Posterior vena cava (tissue), 2 donors: ENCODE results near the gene DNAH6. TPM values are rescaled to one million over a fixed set of nuclear protein-coding genes. Genes with fewer than 3 reads are reported as not detected.

Experiments
- DNase-seq: peaks from one replicate; pipeline ENCODE4 v3.0.0-alpha.2; 2020; ENCODE audit warnings: low spot score
- intact Hi-C, 2 donors: fragments of 100-400 bp; cut with DNase I; formaldehyde crosslinking; loops; one replicate each; pipeline versions ENCODE4 v1.14.1 to v1.14.2; 2022 to 2023
- total RNA-seq, 2 donors: library from RNA; stranded (reverse); fragmentation: NEBNext Ultra II Directional; extraction: Animal tissue kit (Norgen Biotek cat#: 25700); gene quantifications; one replicate each; pipeline ENCODE4 v1.2.1, GENCODE V29; 2021
- donor health status: DM: yes; HTN: yes; CAD: no.
- donor health status: DM: yes; HTN: yes; CAD: no.

The DNAH6 gene
- total RNA-seq, 2 donors from 2014 or later = 0.24 to 0.46 TPM

DNA sequence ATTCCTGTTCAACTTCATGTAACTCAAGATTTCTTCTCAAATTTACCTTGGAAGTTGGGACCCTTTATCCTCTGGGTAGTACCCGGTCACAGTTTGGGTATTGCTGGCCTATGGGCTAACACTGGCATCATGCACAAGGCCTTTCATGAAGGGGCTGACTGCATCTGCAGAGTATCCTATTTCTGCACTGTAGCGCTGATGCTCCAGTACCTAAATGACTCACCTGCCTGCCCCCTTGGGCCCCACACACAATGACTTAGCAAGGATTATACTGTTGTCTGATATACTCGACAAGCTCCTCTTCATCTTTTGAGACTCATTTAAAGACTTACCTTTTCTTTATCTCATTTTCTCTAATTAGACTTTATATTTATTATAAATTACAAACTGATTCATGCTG, 39.9 kb downstream of the DNAH6 start:
- intact Hi-C loops = no loop called here
- DNase-seq = no peak

DNA sequence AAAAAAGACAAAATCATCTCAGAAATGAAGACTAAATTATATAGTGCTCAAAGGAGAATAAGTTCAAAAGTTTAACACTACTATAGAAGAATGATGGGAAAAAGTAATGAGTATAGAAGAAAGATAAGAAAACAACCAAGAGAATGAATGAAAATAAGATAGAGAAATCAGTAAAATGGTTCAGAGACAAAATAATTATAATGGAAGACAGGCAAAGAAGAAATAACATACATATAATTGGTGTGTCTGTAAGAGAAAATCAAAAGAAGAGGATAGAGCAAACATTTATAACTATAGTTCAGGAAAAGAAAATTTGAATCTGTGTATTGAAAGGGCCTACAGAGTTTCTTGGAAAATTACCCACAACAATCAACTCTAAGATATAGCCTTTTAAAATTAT, 43.5 kb downstream of the DNAH6 start:
- no peak for DNase-seq
- intact Hi-C loops = no loop called here

DNA sequence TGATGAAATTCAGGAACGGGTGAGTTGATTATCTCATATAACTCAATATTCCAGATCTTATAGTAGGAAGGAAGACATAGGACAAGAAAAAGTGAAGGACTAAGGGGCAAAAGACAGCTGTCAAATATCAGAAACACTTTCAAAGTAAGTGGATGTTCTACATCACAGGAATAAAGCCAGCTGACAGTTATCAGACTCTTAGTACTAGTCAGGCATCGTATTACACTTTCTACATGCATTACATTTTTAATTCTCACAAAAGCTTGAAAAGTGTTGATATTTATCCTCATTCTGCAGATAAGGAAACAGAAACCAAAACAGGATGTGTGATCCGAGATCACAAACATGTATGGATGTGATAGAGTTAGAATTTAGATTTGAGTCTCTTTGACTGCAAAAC, 63.4 kb downstream of the DNAH6 start:
- intact Hi-C loops = no loop called here
- DNase-seq = no peak

DNA sequence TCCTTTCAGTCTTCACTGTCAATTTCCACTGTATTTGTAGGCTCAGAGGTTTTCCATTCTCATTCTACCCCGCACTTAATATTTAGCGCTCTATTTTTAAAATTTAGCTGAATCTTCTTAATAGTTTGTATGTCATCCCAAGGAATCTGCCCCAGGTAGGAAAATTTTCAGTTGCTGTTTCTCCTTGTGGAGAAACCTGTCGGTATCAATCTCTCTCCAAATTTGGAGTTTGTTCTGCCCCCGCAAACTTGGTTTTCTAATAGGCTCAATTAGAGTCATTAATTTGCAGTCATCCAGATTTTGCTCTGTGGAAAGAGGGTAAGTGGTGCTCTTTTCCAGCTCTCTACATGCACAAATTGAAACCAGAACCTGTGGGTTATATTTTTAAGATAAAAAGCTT, 87.6 kb downstream of the DNAH6 start:
- intact Hi-C loops = no loop called here
- no peak for DNase-seq

DNA sequence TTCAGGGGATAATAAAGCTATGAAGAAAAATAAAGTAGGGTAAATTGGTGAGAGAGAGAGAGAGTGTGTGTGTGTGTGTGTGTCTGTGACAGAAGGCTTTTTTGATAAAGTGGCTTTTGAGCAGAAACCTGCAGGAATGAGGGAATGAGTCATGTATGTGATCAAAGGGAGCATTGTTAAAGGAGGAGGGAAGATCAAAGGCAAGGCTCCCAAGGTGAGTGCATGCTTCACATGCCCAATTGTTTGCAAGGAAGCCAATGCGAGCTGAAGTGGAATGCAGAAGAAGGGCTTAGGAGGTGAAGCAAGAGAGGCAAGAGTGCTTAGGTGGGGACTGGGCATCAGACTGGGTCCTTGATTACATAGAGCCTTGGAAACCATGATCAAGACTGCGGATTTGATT, 96.8 kb downstream of the DNAH6 start:
- intact Hi-C loops = no loop called here

DNA sequence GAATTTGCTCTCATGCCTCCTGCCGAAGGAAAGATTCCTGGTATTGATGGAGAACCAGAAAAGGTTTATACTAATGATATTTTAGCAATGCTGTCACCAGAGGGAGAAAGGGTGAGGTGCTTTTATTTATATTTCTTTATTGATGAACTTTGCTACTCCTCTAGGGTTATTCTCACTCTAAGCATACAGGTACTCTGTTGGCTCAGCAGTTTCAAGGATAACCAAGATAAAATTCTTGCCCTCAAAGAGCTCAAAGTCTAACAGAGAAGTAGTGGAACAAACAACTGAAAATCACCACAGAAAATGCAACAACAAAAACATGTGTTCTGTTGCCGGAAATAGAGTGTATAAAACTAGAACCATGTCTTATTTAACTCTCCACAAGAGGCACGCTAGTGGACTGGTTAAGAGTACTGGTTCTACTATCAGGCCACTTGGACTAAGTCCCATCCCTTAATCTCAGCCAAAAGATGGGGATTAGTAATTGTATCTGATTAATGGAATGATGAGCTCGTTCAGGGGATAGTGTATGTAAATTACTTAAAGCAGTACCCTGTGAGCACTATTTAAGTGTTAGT, 103.6 kb downstream of the DNAH6 start:
- intact Hi-C loops = no loop called here
- no peak for DNase-seq

More for the DNA sequence above, 96.8 kb downstream of the DNAH6 start:
- DNase-seq = no peak

DNA sequence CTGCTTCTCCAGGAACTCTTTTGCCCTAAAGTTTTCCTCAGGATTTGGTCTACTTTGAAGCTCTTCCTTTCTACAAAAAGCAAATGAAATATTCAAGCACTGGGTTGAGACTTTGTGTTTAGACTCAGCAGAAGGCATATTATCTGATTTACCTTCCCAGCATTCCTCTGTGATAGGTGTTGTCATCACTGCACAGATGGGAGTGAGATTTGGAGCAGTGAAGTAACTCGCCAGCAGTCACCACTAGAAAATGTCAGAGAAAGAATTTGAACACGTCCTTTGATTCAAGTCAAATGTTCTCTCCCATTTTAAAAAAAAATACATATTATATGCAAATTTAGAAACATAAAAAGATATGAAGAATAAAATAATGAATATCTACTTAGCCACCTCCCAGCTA, 112.2 kb downstream of the DNAH6 start:
- DNase-seq = no peak
- intact Hi-C loops = no loop called here

DNA sequence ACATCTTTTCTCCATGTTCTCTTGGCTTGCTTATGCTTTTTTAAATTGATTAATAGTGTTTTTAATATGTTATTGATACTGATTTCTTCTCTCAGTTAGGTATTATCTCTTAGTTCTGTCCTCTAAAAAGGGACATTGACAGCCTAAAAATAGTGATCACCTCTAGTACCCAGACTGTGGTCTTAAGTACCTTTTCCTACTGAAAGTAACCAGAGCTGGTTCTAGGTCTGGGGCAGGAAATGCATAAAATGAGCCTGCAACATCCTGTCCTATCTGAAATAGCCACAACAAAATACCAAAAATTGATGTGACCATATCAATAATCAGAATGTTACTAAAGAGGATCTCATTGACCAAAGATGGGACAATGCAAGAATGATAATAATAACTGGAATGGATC, 113.3 kb downstream of the DNAH6 start:
- DNase-seq = no peak
- intact Hi-C loops = no loop called here

DNA sequence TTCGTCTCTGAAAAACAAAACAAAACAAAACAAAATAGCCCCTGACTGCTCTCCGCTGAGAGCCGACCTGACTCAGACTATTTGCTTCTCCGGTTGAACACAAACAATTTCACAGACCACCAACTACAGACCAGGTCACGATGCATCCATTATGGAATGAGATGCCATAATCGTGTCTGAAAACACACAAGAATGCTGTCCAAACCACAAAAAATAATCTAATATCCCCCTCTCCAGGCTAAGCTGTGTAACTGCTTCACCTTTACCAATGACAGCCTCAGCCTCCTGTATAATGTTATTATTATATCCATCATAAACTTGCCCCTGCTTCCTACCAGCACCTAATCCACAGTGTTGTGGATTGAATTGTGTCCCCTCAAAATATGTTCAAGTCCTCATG, 114.7 kb downstream of the DNAH6 start:
- intact Hi-C loops = no loop called here

DNA sequence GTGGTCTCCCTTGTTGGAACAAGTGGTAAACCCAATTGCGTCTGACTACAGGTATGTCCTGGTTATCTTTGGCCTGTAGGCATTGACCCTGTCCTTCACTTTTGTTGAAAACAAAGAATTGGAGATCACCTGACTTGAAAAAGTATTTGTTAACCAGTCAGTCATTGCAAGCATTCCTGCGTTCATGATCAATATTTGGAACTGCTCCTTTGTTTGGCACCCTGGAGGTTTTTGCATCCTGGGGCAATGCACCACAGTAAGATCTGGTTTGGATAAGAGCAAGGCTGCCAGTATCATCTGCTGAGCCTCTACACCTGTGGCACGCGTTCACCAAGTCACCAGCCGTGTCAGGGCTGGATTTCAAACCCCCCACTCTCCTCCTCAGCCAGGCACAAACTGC, 115.7 kb downstream of the DNAH6 start:
- DNase-seq = no peak
- intact Hi-C loops = no loop called here

More for the DNA sequence above, 114.7 kb downstream of the DNAH6 start:
- no peak for DNase-seq

DNA sequence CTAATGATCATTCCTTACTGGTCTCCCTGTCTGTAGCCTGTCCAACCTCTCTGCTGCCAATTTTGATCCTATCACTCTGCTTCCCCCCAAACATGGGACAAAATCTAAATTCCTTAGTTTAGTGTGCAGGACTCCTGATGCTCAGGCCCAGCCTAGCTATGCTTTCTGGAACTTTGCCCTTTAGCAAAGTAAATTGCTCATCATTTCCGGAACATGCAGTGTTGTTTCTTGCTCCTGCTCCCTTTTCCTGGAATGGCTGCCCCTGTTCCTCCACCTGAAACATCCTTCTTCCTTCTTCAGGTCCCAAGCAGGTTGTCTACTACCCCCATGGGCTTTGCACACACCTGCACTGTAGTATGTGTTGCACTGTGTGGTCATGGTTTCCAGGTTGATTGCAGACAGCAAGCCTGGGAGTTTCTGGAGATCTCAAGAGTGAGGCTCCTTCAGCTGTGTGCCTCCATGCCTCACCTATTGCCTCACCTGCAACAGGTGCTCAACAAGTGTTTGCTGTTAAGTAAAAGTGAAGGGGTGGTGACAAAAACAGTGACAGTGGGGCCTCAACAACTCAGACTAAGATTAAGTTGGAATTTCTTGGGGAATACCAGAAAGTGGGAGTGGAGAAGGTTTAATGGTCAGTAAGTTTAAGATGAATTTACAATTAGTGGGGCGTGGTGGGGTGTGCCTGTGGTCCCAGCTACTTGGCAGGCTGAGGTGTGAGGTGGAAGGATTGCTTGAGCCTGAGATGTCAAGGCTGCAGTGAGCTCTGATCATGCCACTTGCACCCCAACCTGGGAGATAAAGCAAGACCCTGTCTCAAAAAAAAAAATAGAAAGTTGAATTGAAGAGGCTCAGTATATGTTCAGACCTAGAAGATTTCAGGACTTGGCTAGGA, 120.0 kb downstream of the DNAH6 start:
- DNase-seq = no peak
- intact Hi-C loops = no loop called here

DNA sequence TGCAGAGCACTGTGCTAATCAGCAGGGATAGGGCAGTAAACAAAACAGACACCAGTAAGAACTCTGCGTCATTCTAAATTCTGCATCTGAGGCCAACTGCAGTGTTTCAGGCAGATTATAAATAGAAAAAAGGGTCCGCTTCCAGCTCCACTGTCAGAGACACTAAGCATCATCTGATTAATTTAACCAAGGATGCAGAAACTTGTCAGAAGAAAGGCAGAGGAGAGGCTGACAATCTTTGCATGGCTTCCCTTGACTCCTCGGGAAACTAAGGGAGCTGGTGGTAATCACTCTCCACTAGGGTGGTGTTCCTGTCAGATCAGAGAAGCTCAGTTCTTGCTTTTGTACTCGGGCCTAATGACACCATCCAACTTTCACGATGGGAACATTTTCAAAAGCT, 123.5 kb downstream of the DNAH6 start:
- no peak for DNase-seq
- intact Hi-C loops = no loop called here

DNA sequence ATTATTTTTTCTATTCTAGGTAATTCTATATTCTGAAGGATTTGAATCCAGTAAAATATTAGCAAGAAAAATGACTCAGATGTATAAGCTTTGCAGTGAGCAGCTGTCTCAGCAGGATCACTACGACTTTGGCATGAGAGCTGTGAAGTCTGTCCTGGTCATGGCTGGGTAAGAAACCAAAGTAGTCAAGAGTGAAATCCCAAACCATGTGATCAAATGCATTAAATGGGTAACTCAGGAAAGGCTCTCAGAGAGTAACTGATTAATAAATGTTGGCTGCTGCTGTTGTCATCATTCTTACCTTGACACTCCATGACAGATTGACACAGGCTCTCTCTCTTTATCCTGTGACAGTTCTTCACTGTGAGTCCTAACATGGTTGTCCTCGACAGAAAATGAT, 124.1 kb downstream of the DNAH6 start:
- no peak for DNase-seq
- intact Hi-C loops = no loop called here

DNA sequence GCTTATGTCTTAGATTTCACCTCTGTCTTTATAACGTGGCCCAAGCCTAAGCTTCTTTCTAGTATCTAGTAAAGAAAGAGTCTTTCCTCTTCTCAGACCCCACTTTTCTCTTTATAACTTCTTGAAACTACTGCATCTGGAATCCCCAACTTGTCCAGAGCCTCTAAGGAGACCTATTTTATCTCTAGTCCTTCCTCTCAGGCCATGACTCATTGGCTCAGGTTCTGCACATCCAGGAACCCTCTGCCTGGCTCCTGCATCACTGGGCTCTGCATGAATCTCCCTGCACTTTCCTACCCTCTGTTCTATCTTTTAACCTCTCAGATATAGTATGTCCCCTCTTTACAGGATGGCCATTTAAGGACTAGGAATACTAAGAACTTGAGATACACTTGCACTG, 124.7 kb downstream of the DNAH6 start:
- intact Hi-C loops = no loop called here
- DNase-seq = no peak

DNA sequence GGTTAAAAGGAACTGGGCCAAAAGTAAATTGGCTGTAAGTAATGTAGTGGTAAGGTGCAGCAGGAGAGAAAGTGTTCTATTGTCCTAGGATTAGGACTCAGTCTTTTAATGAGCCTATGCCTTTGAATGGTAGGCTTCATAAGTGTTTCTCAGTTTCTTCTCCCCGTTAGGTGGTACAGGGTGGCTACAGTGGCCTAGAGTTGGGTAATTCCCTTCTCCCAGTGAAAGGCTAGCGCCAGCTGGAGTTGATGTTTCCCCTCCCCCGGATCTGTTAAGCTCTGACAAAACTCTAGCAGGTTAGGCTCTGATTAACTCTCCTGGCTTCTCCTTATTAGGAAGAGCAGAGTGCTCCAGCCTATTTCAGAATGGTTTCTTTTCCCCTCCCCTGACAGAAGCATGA, 127.7 kb downstream of the DNAH6 start:
- DNase-seq = no peak
- intact Hi-C loops = no loop called here

DNA sequence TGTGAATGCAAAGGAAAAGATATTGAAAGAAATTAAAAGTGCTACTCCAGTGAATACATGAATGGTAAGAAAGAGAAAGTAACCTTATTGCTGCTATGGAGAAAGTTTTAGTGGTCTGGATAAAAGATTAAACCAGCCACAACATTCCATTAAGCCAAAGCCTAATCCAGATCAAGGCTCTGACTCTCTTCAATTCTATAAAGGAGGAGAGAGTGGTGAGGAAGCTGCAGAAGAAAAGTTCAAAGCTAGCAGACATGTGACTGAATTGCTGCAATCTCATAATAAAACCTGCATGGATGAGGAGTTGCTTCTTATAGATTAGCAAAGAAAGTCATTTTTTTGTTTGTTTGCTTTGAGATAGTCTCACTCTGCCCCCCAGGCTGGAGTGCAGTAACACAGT, 130.2 kb downstream of the DNAH6 start:
- intact Hi-C loops = no loop called here
- no peak for DNase-seq

DNA sequence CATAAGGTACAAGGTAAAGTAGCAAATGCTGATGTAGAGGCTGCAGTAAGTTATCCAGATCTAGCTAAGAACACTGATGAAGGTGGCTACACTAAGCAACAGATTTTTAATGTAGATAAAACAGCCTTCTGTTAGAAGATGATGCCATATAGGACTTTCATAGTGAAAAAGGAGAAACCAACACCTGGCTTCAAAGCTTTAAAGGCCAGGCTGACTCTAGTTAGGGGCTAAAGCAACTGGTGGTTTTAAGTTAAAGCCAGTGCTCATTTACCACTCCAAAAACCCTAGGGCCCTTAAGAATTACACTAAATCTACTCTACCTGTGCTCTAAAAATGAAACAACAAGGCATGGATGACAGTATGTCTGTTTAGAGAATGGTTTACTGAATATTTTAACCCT, 131.0 kb downstream of the DNAH6 start:
- DNase-seq = no peak
- intact Hi-C loops = no loop called here

DNA sequence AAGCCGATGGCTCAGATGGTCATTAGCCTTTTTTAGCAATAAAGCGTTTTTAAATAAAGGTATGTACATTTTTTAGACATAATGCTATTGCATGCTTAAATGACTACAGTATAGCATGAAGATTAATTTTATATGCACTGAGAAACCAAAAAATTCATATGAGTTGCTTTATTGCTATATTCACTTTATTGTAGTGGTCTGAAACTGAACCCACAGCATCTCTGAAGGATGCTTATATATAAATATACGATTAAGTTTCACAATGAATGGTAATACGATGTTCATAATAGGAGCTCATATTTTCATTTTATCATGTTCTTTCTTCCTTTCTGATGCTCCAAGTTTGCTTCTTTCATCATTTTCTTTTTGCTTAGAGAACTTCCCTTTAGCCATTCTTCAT, 132.8 kb downstream of the DNAH6 start:
- intact Hi-C loops = no loop called here
- no peak for DNase-seq

DNA sequence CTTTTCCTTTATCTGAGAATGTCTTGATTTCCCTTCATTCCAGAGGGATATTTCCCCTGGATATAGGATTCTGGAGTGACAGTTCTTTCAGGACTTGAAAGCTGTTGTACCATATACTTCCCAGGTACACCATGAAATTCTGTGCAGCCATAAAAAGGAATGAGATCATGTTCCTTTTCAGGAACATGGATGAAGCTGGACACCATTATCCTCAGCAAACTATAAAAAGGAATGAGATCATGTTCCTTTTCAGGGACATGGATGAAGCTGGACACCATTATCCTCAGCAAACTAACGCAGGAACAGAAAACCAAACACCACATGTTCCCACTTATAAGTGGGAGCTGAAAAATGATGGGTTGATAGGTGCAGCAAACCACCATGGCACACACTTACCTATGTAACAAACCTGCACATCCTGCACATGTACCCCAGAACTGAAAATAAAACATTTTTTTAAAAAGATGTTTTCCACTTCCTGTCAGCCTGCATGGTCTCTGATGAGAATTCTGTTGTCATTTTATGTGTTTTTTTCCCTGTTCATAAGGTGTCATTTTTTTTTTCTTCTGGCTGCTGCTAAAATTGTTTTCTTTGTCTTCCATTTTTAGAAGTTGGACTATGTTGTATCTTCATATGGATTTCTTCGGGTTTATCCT, 133.3 kb downstream of the DNAH6 start:
- intact Hi-C loops = no loop called here
- no peak for DNase-seq

DNA sequence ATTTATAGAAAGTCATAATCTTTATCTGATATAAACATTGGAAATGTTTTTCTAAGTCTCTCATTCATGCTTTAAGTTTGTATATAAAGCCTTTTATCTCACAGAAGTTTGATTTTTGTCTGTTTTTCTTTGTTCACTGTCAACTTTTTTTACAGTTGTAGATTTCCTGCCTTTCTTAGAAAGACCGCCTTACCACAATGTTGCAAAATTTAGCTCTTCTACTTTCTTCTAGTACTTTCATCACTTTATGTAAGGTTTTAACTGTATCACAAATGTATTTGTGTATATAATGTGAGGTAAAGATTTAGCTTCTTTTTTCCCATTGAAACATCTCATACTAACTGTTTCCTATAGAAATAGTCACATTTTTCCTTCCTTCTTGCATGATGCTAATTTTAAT, 136.1 kb downstream of the DNAH6 start:
- intact Hi-C loops = no loop called here
- DNase-seq = no peak

DNA sequence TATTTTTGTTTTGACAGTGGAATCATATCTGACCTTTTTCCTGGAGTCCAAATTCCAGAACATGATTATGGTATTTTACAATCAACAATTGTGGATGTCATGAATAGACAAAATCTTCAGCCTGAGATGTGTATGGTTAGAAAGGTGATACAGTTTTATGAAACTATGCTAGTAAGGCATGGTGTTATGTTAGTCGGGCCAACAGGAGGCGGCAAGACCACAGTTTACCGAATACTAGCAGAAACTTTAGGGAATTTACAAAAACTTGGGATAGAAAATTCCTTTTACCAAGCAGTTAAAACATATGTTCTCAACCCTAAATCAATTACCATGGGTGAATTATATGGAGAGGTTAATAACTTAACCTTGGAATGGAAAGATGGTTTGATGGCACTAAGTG, 137.0 kb downstream of the DNAH6 start:
- intact Hi-C loops = no loop called here

More for the DNA sequence above, 137.0 kb downstream of the DNAH6 start:
- DNase-seq = no peak
